ACC112 (cell line): ENCODE results near the gene TEK.
A peak's percentile ranks its signal among the peaks of the same experiment; 100 is the strongest.

Source experiments
- H2AFZ ChIP-seq: fragments of 200-600 bp; sonication (generic); one replicate; pipeline ENCODE4 v1.6.0; 2017; ENCODE audit warnings: antibody characterized with exemption, low read length; ENCODE audit not compliant: unreplicated experiment
- H3K27ac ChIP-seq: fragments of 200-600 bp; sonication (generic); 2 replicates; pipeline ENCODE4 v1.5.1; 2014; ENCODE audit warnings: low read depth, mild to moderate bottlenecking, antibody characterized with exemption, low read length, moderate library complexity
- H3K27me3 ChIP-seq: fragments of 200-600 bp; sonication (generic); 2 replicates; pipeline ENCODE4 v1.6.1; 2014; ENCODE audit warnings: mild to moderate bottlenecking, antibody characterized with exemption, low read length, moderate library complexity, mixed read lengths; ENCODE audit not compliant: insufficient read depth
- H3K36me3 ChIP-seq: fragments of 200-600 bp; sonication (generic); 2 replicates; pipeline ENCODE4 v1.6.1; 2016; ENCODE audit warnings: mild to moderate bottlenecking, antibody characterized with exemption, low read length, moderate library complexity, mixed read lengths; ENCODE audit not compliant: insufficient read depth
- H3K4me1 ChIP-seq: fragments of 200-600 bp; sonication (generic); one replicate; pipeline ENCODE4 v1.6.1; 2016; ENCODE audit warnings: low read length, mixed read lengths; ENCODE audit not compliant: insufficient read depth, unreplicated experiment, control insufficient read depth
- H3K4me3 ChIP-seq: fragments of 200-600 bp; sonication (generic); 2 replicates; pipeline ENCODE4 v1.5.1; 2014; ENCODE audit warnings: mild to moderate bottlenecking, low read depth, low read length
- H3K79me2 ChIP-seq: fragments of 200-600 bp; sonication (generic); one replicate; pipeline ENCODE4 v1.6.0; 2016; ENCODE audit warnings: low read length; ENCODE audit not compliant: control insufficient read depth, unreplicated experiment, insufficient read depth

The TEK gene

DNA sequence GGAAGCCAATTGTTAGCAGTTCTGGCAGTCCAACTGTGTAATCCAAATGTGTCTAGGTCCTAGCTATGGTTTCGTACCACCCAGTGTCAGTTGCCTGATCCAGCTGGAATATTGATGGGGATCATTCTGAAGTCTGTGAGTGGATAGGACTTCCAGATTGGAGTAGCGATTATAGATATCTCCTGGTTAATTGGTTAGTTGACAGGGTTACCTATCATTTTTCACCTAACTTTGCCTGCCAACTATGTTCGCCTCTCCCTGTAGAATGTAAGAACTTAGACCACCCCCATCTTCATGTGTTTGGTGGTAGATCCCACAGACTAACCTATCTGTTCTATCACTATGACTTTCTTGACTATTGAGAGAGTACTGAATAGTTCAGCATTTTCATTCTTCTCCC lies 59.9 kb downstream of the TEK start:
- no peaks in the 10 kb centered on the region for H3K4me1 ChIP-seq
- no peaks in the 10 kb centered on the region for H3K79me2 ChIP-seq
- H3K4me3 ChIP-seq, result no peak overlapping the region
- H2AFZ ChIP-seq, result no peak overlapping the region
- H3K27me3 ChIP-seq, result no peaks in the 10 kb centered on the region
- H3K27ac ChIP-seq, result no peak overlapping the region
- no peaks in the 10 kb centered on the region for H3K36me3 ChIP-seq

DNA sequence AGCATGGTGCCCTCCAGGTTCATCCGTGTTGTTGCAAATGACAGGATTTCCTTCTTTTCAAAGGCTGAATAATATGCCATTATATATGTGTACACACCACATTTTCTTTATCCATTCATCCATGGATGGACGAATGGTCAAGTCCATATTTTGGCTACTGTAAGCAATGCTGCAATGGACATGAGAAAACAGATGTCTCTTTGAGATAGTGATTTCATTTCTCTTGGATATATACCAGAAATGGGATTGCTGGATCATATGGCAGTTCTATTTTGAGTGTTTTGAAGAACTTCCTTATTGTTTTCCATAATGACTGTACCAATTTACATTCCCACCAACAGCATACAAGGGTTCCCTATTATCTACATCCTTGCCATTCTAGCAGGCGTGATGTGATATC lies 67.9 kb downstream of the TEK start:
- H3K4me1 ChIP-seq, result peaks cover 29% of the 10 kb centered on the region
- H3K27me3 ChIP-seq, result no peaks in the 10 kb centered on the region
- no peaks in the 10 kb centered on the region for H3K79me2 ChIP-seq
- H2AFZ ChIP-seq, result no peak overlapping the region
- no peak overlapping the region for H3K27ac ChIP-seq
- H3K36me3 ChIP-seq, result no peaks in the 10 kb centered on the region
- no peak overlapping the region for H3K4me3 ChIP-seq

DNA sequence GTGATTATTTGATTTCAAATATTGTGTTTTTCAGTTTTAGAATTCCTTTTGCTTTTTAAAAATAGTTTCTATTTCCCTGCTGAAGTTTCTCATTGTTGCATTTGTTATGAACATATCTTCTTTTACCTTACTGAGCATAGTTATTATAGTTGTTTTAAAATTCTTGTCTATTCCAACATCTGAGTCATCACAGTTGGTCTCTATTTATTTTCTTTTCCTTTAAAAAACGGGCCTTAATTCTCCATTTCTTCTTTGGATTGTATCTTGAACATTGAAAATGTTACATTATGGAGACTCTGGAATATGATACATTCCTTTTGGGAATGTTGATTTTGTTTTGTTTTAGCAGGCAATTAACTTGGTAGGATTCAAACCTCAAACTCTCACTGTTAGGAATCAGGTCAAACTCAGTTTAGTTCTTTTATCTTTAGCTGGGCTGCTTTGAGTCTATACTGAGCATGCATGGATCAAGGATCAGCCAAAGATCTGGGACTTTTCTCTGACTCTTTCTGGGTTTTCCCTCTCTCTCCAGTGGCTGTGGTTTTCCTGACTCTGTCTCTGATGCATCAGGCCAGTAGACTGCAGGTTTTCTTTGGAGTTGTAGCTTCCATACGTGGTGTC lies 70.3 kb downstream of the TEK start:
- Histone ChIP-seq H3K79me2 (no peaks in the 10 kb centered on the region), H3K27me3 (no peaks in the 10 kb centered on the region), H3K36me3 (no peaks in the 10 kb centered on the region), H3K4me3 (no peak overlapping the region), H2AFZ (peak overlapping the region; percentile 42), H3K4me1 (peaks cover 51% of the 10 kb centered on the region), H3K27ac (peak overlapping the region; percentile 48)

DNA sequence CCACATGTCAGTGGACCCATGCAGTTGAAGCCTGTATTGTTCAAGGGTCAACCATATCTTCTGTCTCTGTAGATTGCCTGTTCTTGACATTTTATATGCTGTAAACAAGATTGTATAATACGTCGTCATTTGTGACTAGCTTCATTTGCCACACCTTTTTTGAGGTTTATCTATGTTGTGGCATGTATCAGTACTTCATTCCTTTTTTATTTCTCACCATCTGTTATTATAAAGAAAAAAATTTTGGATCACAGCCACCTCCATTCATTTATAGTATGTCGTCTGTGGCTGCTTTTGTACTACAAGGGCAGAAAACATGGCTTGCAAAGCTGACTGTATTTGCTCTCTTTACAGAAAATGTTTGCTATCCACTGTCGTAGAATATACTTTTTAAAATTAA lies 72.4 kb downstream of the TEK start:
- peaks cover 53% of the 10 kb centered on the region for H3K4me1 ChIP-seq
- H3K27ac ChIP-seq, result peak overlapping the region; percentile 18
- no peaks in the 10 kb centered on the region for H3K79me2 ChIP-seq

DNA sequence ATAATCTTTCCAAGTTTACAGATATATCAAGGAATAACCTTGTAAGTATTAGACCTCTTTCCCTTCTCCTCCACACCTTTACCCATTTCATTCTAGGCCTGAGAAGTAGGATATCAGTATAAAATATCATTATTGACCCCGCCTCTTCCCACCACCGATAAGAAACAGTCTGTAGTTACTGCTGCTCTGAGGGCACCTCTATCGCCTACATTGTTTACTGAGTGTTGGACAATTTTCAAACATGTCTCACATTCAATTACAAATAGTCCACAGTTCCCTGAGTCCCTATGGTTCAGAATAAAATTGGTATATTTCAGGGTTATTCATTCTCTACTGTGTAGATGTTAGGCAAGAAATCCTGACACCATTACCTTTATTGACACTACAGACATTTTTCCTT lies 73.4 kb downstream of the TEK start:
- Histone ChIP-seq H3K4me1 (peaks cover 53% of the 10 kb centered on the region), H3K4me3 (no peak overlapping the region), H3K27ac (no peak overlapping the region), H3K36me3 (no peaks in the 10 kb centered on the region), H2AFZ (no peak overlapping the region), H3K27me3 (no peaks in the 10 kb centered on the region), H3K79me2 (no peaks in the 10 kb centered on the region)

More for the DNA sequence above, 72.4 kb downstream of the TEK start:
- Histone ChIP-seq H3K27me3 (no peaks in the 10 kb centered on the region), H3K4me3 (no peak overlapping the region), H2AFZ (no peak overlapping the region), H3K36me3 (no peaks in the 10 kb centered on the region)

DNA sequence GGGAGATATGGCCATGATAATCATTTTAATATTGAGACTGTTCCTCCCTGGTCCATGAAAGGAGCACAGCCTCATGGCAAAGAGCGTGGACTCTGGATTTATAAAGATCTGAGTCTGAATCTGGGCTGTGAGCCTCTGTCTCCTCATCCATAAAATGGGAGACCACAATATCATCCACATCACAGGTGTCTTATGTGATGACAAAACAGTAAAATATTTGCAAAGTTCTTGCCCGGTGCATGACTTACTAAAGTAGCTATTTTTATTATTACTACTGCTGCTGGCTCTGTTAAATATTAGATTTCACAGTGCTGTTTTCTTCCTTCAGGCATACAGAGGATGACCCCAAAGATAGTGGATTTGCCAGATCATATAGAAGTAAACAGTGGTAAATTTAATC lies 74.1 kb downstream of the TEK start:
- Histone ChIP-seq H3K27ac (peak overlapping the region; percentile 43; the same call in 1 of the 2 replicates), H3K4me3 (no peak overlapping the region), H3K4me1 (peaks cover 53% of the 10 kb centered on the region), H3K79me2 (no peaks in the 10 kb centered on the region), H3K27me3 (no peaks in the 10 kb centered on the region), H3K36me3 (no peaks in the 10 kb centered on the region), H2AFZ (no peak overlapping the region)

DNA sequence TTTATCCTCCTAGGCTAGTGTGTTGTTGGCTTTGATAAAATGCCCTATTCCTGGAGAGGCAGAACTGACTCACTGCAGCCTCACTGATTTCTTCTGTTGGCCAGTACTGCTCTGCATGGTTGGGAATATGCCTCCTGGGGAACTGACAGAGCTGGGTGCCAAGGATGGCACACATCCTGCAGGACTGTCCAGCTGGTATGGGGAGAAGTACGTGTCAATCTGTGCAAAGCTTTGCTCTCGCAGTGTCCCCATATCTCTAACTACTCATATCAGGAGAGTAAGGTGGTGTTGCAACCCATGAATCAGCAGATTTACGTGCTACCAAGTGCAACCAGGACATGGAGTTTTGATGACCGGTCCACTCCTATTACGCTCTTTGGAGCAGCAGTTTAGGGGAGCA lies 74.7 kb downstream of the TEK start:
- Histone ChIP-seq H3K4me1 (peaks cover 53% of the 10 kb centered on the region), H3K79me2 (no peaks in the 10 kb centered on the region), H3K36me3 (no peaks in the 10 kb centered on the region), H3K27me3 (no peaks in the 10 kb centered on the region), H2AFZ (no peak overlapping the region), H3K27ac (peak overlapping the region; percentile 59), H3K4me3 (no peak overlapping the region)

DNA sequence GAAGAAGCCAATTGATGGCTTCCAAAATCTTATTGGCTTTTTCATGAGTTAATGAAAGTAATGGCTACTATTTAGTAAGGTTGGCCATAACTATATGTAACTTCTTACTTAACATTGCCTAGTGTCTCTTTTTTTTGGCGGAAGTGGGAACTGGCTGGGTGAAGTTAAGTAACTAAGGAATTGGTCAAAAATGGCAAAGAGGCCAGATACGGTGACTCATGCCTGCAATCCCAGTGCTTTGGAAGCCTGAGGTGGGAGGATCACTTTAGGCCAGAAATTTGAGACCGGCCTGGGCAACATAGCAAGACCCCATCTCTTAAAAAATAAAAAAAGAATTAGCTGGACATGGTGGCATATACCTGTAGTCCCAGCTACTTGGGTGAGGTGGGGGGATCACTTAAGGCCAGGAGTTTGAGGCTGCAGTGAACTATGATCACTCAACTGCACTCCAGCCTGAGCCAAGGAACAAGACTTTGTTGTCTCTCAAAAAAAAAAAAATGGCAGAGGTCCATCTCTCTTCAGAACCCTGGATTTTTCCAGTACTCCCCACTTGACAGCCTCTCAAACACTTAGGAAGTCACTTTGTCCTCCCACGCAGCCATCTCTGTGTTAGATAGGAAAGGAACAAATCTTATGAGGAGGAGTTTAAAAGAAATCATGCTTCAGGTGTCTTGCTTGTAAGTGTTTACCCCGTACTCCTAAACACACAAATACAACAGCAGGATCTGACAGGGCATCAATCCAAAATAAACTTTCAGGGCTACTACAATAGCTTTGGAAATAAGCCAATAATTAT lies 75.7 kb downstream of the TEK start:
- no peaks in the 10 kb centered on the region for H3K79me2 ChIP-seq
- H3K27ac ChIP-seq, result peak overlapping the region; percentile 59
- H3K27me3 ChIP-seq, result no peaks in the 10 kb centered on the region
- H3K4me1 ChIP-seq, result peaks cover 43% of the 10 kb centered on the region
- H3K4me3 ChIP-seq, result no peak overlapping the region
- H3K36me3 ChIP-seq, result no peaks in the 10 kb centered on the region
- H2AFZ ChIP-seq, result no peak overlapping the region

DNA sequence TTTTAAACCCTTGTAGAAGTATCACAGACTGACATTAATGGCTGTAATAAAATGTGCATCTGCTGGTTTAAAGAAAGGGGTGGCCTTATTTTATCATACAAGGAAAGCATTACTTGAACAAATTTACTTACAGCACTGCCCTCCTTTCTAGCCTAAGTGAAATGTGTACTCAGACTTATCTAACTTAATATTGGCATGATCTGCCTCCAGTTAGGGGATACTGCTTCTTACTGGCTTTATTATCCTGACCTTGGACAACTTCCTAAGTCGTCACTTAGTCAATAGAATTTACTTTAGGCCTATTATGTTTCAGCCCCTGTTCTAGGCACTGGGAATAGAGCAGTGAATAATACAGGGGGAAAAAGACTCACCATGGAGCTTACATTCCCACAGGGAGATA lies 79.4 kb downstream of the TEK start:
- peaks cover 10% of the 10 kb centered on the region for H3K4me1 ChIP-seq
- H3K27ac ChIP-seq, result no peak overlapping the region
- no peak overlapping the region for H3K4me3 ChIP-seq
- H2AFZ ChIP-seq, result no peak overlapping the region
- H3K27me3 ChIP-seq, result no peaks in the 10 kb centered on the region
- H3K79me2 ChIP-seq, result no peaks in the 10 kb centered on the region
- no peaks in the 10 kb centered on the region for H3K36me3 ChIP-seq

DNA sequence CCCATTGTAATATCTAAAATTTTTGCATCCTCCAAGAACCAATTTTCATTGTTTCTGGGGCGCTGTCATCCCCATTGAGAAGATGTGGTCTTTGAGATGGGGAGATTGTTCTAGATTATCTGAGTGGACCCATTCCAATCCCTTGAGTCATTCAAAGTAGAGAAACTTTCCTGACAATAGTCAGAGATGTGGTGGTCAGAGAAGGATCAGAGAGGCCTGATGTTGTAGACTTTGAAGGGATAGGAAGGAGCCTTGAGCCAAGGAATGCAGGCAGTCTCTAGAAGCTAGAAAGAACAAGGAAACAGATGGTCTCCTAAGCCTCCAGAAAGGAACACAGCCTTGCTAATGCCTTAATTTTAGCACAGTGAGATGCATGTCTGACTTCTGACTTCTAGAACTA lies 80.4 kb downstream of the TEK start:
- Histone ChIP-seq H3K4me3 (no peak overlapping the region), H3K4me1 (peaks cover 10% of the 10 kb centered on the region), H3K79me2 (no peaks in the 10 kb centered on the region), H2AFZ (no peak overlapping the region), H3K36me3 (no peaks in the 10 kb centered on the region), H3K27ac (no peak overlapping the region), H3K27me3 (no peaks in the 10 kb centered on the region)
